NT2/D1 (cell line): Measurements from ENCODE around the gene HOXC6.

ENCODE experiments used
- SUZ12 ChIP-seq: IDR thresholded peaks from 2 replicates; pipeline ENCODE4 v1.6.1; 2011; ENCODE audit not compliant: insufficient read length, insufficient read depth; ENCODE audit errors: extremely low read depth
- YY1 ChIP-seq: IDR thresholded peaks from 2 replicates; pipeline ENCODE4 v1.6.1; 2011; ENCODE audit not compliant: insufficient read length, insufficient read depth
- ZNF274 ChIP-seq: IDR thresholded peaks from 2 replicates; pipeline ENCODE4 v1.6.1; 2011; ENCODE audit warnings: mild to moderate bottlenecking, low read depth, low read length

DNA sequence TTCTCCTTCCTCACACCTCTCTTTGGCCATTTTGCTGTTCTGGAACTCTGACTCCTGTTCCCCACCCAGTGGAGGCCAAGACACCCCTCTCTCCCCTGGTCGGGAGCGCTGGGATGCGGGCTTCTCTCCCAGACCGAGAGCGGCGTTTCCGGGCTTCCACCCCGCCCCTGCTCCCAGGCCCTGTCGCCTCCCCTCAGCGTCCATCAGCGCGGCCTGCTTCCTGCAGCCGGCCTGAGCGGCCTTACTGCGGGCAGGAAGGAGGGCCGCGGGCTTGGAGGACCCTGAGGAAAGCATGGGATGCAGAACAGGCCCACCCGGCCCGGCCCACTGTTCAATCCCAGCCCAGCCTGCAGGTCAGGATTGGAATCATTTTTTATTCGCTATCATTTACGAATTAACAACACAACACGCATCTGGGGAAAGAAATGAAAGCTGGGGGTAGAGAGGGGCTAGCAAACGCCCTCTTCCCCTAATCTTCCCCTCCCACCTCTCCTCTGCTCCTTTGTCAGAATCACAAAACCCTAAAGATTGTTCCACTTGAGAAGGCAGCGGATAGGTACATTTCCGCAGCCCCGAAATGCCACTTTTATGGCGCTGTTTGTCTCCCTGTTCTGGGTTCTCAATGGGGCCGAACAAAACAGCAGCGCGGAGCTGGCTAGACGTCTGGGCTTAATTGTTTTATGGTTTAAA lies 23.3 kb upstream of the HOXC6 start:
- TF ChIP-seq ZNF274 (no peak), YY1 (no peak), SUZ12 (peak; percentile 48)
